ENCODE results near the gene MLF1.

DNA sequence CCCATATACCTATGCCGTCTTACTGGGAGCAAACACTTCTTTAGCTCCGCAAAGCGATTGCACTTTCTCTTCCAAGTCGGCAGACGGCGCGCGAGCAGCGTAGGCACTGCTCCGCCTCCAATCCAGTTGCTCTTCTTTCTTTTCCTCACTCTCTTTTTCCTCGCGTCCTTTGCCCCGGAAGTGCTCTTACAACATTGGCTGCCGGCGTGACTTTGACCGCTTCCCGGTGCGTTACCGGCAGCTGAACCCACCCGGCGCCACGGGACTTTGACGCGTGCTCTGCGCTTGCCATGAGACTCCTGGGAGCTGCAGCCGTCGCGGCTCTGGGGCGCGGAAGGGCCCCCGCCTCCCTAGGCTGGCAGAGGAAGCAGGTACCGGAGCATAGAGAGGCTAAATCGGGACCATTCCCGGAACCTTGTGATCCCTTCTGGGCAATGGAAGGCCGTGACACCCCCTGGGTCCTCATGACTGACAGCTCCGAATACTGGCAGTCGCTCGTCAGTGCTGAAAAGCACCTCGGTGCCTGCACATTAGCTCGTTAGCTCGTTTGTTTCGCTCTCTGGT lies 73.4 kb downstream of the MLF1 start, which contains the start of gene GFM1:
- TF ChIP-seq, protein P1, sequence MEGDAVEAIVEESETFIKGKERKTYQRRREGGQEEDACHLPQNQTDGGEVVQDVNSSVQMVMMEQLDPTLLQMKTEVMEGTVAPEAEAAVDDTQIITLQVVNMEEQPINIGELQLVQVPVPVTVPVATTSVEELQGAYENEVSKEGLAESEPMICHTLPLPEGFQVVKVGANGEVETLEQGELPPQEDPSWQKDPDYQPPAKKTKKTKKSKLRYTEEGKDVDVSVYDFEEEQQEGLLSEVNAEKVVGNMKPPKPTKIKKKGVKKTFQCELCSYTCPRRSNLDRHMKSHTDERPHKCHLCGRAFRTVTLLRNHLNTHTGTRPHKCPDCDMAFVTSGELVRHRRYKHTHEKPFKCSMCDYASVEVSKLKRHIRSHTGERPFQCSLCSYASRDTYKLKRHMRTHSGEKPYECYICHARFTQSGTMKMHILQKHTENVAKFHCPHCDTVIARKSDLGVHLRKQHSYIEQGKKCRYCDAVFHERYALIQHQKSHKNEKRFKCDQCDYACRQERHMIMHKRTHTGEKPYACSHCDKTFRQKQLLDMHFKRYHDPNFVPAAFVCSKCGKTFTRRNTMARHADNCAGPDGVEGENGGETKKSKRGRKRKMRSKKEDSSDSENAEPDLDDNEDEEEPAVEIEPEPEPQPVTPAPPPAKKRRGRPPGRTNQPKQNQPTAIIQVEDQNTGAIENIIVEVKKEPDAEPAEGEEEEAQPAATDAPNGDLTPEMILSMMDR (IDR thresholded peaks at IDR 0.05), result peak; percentile 46 to 75 (median 75)
- peak; percentile 78 to 92 (median 91) for TF ChIP-seq POLR2AphosphoS5 (IDR thresholded peaks at IDR 0.05)
- no peak for TF ChIP-seq POLR2A (IDR thresholded peaks at IDR 0.05)
